ENCODE data around the gene STOX2.

DNA sequence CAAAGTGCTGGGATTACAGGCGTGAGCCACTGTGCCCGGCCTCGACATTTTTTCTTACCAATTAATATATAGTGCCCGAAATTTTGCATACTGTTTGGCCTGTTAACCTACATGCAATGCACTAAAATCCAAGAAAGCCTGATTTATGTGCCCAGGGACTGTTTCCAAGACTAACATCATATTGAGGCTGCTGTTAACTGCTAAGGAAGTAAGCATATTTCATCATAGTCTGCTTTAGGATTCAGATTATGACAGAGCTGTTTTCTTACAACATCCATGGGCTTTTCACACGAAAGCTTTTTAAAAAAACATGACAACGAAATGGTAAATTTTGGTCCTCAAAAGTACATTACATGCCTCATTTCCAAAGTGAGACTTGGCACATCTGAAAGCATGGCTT is 84.4 kb downstream of the STOX2 start:
- TF ChIP-seq EZH2phosphoT487 (IDR thresholded peaks at IDR 0.05; ENCODE audit: borderline replicate concordance, low read length) = no peak
- TF ChIP-seq, protein P1, sequence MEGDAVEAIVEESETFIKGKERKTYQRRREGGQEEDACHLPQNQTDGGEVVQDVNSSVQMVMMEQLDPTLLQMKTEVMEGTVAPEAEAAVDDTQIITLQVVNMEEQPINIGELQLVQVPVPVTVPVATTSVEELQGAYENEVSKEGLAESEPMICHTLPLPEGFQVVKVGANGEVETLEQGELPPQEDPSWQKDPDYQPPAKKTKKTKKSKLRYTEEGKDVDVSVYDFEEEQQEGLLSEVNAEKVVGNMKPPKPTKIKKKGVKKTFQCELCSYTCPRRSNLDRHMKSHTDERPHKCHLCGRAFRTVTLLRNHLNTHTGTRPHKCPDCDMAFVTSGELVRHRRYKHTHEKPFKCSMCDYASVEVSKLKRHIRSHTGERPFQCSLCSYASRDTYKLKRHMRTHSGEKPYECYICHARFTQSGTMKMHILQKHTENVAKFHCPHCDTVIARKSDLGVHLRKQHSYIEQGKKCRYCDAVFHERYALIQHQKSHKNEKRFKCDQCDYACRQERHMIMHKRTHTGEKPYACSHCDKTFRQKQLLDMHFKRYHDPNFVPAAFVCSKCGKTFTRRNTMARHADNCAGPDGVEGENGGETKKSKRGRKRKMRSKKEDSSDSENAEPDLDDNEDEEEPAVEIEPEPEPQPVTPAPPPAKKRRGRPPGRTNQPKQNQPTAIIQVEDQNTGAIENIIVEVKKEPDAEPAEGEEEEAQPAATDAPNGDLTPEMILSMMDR (IDR thresholded peaks at IDR 0.05; ENCODE audit: low read depth, low read length, poor library complexity, severe bottlenecking) = no peak

Measured in DOHH2 (cell line).